Dermis blood vessel endothelial cell (primary cell): ENCODE data around the gene RPL13. TPM values are rescaled to one million over a fixed set of nuclear protein-coding genes. Genes with fewer than 3 reads are reported as not detected.
A peak's percentile ranks its signal among the peaks of the same experiment; 100 is the strongest.

Experiments
- DNase-seq: peaks from one replicate; pipeline ENCODE4 v3.0.0; 2010
- total RNA-seq: library from RNA; depleted of rRNA; stranded (reverse); fragments of >200 nt; gene quantifications from 2 replicates; pipeline ENCODE4 v1.2.3, GENCODE V29; 2014

Gene RPL13
- total RNA-seq, 1 donor from 2014 or later, result 3,550 TPM

- DNase-seq, result no peak
Measured at GRCh38 chr16:89545044-89545830, 15.2 kb upstream of the RPL13 start.

GRCh38 chr16:89545831-89546574, 14.5 kb upstream of the RPL13 start:
- no peak for DNase-seq

GRCh38 chr16:89546781-89547180, 13.7 kb upstream of the RPL13 start:
- DNase-seq, result no peak

- no peak for DNase-seq
Measured at GRCh38 chr16:89547291-89547690, 13.2 kb upstream of the RPL13 start.

GRCh38 chr16:89547860-89548259, 12.6 kb upstream of the RPL13 start:
- DNase-seq, result no peak

- no peak for DNase-seq
Measured at GRCh38 chr16:89548344-89549006, 12.0 kb upstream of the RPL13 start.

GRCh38 chr16:89549007-89549700, 11.3 kb upstream of the RPL13 start:
- DNase-seq, result no peak

GRCh38 chr16:89550421-89551007, 10.0 kb upstream of the RPL13 start:
- DNase-seq, result no peak

- DNase-seq, result no peak
Measured at GRCh38 chr16:89552329-89552728, 8.2 kb upstream of the RPL13 start.

- DNase-seq, result no peak
Measured at GRCh38 chr16:89552913-89553312, 7.6 kb upstream of the RPL13 start.

GRCh38 chr16:89553733-89554132, 6.7 kb upstream of the RPL13 start:
- DNase-seq, result no peak

GRCh38 chr16:89554343-89554742, 6.1 kb upstream of the RPL13 start:
- DNase-seq, result no peak

GRCh38 chr16:89555265-89555664, 5.2 kb upstream of the RPL13 start:
- no peak for DNase-seq

- DNase-seq, result no peak
Measured at GRCh38 chr16:89555780-89556179, 4.7 kb upstream of the RPL13 start.

GRCh38 chr16:89556750-89557689, 3.5 kb upstream of the RPL13 start:
- DNase-seq, result peak; percentile 90

- no peak for DNase-seq
Measured at GRCh38 chr16:89557690-89558490, 2.6 kb upstream of the RPL13 start.

GRCh38 chr16:89561142-89561883, 831 bp downstream of the RPL13 start:
- peak; percentile 59 for DNase-seq

- peak; percentile 27 for DNase-seq
Measured at GRCh38 chr16:89561884-89562599, 1.6 kb downstream of the RPL13 start.

GRCh38 chr16:89562939-89563338, 2.5 kb downstream of the RPL13 start:
- DNase-seq, result no peak
